GM10847 (cell line): Measurements from ENCODE around the gene TASL.

ENCODE experiments used
- POLR2A ChIP-seq: IDR thresholded peaks from 2 replicates; pipeline ENCODE4 v1.6.1; 2011; ENCODE audit not compliant: insufficient read length; ENCODE audit errors: extremely low read depth

The TASL gene

GRCh38 chrX:30577362-30577991 is at the start of gene TASL:
TSS of gene TASL (minus strand) at chrX:30577766. CDS start at chrX:30560355, 17,411 bp downstream.
- TF ChIP-seq POLR2A, result no peak

- TF ChIP-seq POLR2A, result no peak
Observed at GRCh38 chrX:30626402-30626801, 48.8 kb upstream of the TASL start.

GRCh38 chrX:30622361-30622760 is 44.8 kb upstream of the TASL start:
- no peak for TF ChIP-seq POLR2A

GRCh38 chrX:30620980-30621618 is 43.5 kb upstream of the TASL start:
- TF ChIP-seq POLR2A, result no peak

GRCh38 chrX:30620125-30620524 is 42.6 kb upstream of the TASL start:
- no peak for TF ChIP-seq POLR2A

GRCh38 chrX:30618160-30618765 is 40.7 kb upstream of the TASL start:
- TF ChIP-seq POLR2A, result no peak

- TF ChIP-seq POLR2A, result no peak
Observed at GRCh38 chrX:30615229-30615628, 37.7 kb upstream of the TASL start.

- no peak for TF ChIP-seq POLR2A
Observed at GRCh38 chrX:30613721-30614120, 36.2 kb upstream of the TASL start.

- no peak for TF ChIP-seq POLR2A
Observed at GRCh38 chrX:30612250-30612655, 34.7 kb upstream of the TASL start.

- no peak for TF ChIP-seq POLR2A
Observed at GRCh38 chrX:30610026-30610425, 32.5 kb upstream of the TASL start.

GRCh38 chrX:30607155-30607554 is 29.6 kb upstream of the TASL start:
- TF ChIP-seq POLR2A, result no peak

- TF ChIP-seq POLR2A, result no peak
Observed at GRCh38 chrX:30597216-30598012, 19.8 kb upstream of the TASL start.

- no peak for TF ChIP-seq POLR2A
Observed at GRCh38 chrX:30593440-30594200, 16.1 kb upstream of the TASL start.

GRCh38 chrX:30592831-30593230 is 15.3 kb upstream of the TASL start:
- TF ChIP-seq POLR2A, result no peak

- no peak for TF ChIP-seq POLR2A
Observed at GRCh38 chrX:30590368-30590767, 12.8 kb upstream of the TASL start.
